Inflammatory macrophage treated with lipopolysaccharide for 1 hour (primary cell): Measurements from ENCODE around the gene CCDC92B.

Experiments used
- DNase-seq, 2 donors: peaks; one replicate each; pipeline ENCODE4 v3.0.0-alpha.2; 2020 to 2022

The CCDC92B gene

DNA sequence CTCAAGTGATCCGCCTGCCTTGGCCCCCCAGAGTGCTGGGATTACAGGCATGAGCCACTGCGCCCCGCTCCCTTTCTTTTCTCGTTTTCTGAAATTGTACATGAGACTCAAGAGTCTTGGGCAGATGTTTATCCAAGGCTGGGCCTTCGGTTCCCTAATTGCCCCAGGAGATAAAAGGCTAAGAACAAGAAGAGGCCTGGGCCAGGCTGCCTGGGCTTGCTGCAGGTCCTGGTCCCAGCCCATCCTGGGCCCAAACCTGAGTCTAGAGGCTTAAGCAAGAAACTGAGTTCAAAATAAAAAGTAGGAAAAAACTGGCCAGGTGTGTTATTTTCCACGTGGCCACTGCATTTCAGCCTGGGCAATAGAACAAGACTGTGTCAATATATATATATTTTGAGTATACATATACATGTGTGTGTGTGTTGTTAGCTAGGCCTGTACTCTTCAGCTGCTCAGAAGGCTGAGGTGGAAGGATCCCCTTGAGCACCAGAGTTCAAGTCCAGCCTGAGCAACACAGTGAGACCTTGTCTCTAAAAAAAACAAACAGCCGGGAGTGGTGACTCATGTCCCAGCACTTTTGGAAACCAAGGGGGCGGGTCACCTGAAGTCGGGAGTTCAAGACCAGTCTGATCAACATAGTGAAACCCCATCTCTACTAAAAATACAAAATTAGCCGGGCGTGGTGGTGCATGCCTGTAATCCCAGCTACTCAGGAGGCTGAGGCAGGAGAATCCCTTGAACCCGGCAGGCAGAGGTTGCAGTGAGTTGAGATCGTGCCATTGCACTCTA lies 31.1 kb downstream of the CCDC92B start:
- DNase-seq: no peak

DNA sequence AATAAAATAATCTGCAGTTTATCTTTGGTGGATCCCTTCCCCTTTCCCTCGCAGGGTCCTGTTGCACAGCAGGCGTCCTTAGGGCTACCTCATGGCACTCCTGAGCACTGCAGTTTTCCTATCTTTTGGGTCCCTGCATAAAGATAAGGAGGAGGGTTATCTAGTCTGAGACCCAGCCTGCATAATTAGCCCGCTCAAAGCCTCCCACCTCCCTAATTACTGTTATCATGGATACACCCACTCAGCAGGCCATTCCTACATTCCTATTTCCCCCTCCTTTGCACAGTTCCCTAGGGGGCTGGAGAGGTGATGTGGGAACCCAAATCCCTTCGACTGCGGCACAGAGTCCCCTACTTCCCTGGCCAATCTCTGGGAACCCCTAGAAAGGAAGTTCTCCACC lies 32.8 kb downstream of the CCDC92B start:
- no peak for DNase-seq

DNA sequence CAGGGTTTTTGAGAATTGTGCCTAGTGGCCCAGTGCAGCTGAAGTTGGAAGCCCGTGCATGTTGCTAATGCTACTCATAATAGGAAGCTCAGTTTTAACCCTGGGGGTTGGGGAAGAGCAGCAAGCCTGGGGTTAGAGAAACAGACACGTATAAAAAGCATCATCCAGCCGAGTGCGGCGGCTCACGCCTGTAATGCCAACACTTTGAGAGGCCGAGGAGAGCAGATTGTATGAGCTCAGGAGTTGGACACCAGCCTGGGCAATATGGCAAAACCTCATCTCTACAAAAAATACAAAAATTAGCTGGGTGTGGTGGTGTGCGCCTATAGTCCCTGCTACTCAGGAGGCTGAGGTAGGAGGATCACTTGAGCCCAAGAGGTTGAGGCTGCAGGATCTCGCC lies 35.6 kb downstream of the CCDC92B start:
- no peak for DNase-seq

DNA sequence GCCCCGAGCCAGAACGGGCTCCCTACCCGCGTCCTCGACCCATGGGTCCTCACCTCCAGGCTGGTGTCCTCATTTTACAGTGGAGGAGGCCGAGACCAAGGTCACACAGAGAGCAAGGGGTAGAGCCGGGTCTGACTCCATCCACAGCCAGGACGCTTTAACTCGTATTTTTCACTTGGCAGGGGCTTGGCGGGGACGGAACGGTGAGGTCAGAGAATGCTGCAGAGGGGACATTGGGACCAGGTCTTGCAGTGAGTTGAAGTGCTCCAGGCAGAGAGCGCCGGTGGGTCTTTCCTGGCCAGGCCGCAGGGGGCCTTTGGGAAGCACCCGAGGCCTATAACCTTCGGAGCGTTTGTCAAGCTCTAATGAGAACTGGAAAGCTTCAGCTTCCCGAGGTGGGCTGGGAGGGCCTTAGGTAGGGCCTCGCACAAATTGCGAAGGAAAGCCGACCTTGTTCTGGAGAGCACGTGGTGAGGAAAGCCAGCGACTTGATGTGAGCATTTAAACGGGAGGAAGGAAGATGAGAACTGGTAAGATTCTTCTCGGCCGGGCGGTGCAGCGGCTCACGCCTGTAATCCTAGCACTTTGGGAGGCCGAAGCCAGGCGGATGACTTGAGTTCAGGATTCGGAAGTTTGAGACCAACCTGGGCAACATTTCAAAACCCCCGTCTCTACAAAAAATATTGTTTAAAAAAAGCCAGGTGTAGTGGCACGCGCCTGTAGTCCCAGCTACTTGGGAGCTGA lies 37.0 kb downstream of the CCDC92B start:
- DNase-seq: no peak

DNA sequence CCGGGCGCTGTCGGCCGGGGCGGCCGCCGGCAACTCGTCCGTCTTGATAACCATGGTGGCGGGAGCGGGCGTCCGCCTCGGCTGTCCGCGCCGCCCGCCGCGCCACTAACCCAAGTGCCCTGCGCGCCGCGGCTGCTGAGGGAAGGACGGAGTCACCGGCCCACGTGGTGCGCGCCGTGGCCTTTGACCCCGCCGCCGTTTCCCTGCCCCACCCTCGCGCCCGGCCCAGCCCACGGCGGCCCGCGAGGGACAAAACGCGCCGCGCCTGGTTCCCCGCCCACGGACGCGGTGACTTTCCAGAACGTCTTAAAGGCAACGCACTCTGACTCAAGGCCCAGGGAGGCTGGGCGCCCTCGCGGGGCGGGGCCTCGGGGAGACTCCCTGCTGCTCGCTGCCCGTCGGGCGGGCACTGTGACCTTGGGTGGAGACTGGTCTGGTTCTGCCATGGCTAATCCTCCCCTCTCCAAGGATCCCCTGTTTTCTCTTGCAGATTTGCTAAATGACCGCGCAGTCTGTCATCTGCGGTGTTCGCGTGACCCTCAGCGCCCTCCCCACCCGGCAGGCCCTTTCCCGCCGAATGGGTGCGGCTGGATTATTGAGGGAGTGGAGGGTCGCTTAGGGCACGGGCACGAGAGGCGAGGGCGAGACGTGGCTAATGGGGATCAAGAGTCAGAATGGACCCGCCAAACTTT lies 37.7 kb downstream of the CCDC92B start, which contains the start of gene CLUH:
Gene CLUH (minus strand): TSS at position 157 of the 692 bp plus-strand sequence. CDS start 103 bp downstream, at position 54.
- DNase-seq: peak; percentile 99

DNA sequence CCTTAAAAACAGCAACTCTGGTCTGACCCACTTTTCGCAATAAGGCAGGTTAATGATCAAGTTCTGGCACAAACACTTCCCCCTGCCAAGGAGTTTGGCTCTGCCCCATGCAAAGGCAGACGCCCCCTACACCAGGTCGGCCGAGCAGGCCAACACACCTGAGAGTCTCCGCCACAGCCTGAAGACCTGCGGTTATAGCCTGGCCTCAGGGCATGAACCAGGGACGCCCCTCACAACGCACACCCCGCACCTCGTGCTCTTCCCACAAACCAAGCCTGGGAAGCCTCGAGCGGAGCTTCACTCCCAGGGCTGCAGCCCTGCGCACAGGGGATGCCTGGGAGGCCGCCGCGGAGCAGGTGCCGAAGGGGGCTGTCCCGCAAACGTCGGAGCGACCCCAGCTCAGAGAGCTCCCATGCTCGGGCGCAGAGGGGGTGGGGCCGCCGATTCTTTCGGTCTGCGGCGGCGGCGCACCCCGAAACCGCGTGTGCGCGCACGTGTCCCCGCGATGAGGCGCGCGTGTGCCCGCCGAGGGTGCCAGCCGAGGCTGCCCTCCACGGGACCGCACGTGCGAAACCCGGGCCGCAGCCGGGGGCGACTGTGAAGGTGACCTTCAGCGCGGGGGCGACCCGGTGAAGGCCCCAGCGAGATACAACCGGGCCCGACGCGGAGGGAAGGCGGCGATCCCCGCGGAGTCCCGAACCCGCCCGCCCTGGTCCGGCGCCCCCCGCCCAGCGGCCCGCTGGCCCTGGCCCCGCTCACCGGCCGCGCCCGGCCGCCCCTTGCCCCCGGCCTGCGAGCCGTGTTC lies 38.4 kb downstream of the CCDC92B start:
- DNase-seq: peak in 1 of 2 donors; percentile 79

DNA sequence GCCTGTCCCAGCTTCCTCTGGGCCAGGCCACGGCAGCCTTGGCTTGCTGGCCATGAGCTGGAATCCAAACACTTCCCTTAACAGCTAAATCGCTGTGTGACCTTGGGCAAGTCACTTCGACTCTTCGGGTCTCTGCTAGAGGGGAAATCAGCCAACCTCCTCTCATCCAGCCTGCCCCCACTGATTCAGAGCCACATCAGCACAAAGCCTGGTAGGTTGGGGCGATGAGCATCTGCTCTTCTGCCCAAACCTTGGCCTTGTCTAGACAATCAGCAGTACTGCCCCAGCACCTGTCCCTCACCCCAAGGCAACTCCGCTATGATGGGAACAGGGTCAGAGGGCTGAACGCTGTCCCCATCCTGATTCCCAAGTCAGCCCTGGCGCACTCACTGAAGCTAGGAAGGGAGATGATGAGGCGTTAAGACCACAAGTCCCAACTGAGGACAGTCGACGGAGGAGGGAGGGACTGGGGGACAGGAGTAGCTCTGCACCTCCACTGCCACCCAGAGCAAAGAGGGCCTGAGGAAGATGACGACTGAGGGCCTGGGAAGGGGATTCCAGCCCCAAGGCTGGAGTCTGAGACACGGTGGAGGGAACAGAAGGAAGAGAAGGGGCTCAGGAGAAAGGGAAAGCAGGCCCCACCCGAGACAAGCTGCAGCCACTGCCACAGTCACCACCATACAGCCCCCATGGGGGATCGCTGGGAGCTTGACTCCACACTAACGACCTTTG lies 39.2 kb downstream of the CCDC92B start:
- peak; percentile 12 to 65 for DNase-seq

DNA sequence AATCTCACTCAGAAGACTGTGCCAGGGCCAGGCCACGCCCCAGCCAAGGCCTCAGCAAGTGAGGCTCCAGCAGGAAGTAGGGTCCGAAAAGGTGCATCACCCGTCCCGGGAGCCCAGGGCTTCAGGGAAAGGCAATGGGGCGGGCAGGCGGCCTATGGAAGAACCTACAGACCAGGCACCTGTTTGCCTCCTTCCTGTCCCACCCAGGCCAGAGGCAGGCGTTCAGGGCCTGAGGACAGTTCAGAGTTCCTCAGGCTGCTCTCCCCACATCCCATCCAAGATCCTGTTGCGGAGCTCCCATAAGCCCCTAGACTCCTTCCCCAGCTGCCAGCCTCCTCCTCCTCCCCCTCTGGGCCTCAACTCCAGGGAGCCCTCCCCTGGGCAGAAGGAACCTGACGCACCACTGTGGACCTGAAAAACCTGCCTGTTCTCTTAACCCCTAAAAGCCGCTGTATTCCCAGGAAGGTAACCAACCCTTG lies 40.2 kb downstream of the CCDC92B start:
- no peak for DNase-seq

DNA sequence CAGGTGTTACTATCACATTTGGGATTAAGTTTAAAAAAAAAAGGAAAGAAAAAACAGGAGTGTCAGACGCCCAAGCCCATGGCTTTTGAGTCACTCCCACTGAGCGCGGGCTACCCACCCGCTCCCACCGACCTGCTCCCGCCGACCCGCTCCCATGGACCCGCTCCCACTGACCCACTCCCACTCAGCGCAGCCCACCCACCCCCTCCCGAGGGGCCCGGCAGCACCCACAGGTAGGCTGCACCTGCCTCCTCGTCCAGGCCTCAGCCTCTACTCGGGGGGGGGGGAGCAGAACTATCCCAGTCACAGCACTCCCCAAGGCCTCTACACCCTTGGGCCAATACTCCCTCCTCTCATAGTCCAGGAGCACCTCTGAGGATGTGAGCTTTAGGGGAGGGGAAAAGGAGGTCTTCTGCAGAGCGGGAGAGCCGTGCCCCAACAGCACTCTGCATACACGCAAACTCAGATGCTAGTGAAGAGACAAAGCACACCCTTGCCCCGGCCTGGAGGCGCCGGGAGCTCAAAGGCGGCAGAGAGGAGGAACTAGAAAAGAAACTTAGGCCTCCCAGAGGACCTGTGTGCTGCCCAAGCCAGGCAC lies 40.8 kb downstream of the CCDC92B start:
- no peak for DNase-seq

DNA sequence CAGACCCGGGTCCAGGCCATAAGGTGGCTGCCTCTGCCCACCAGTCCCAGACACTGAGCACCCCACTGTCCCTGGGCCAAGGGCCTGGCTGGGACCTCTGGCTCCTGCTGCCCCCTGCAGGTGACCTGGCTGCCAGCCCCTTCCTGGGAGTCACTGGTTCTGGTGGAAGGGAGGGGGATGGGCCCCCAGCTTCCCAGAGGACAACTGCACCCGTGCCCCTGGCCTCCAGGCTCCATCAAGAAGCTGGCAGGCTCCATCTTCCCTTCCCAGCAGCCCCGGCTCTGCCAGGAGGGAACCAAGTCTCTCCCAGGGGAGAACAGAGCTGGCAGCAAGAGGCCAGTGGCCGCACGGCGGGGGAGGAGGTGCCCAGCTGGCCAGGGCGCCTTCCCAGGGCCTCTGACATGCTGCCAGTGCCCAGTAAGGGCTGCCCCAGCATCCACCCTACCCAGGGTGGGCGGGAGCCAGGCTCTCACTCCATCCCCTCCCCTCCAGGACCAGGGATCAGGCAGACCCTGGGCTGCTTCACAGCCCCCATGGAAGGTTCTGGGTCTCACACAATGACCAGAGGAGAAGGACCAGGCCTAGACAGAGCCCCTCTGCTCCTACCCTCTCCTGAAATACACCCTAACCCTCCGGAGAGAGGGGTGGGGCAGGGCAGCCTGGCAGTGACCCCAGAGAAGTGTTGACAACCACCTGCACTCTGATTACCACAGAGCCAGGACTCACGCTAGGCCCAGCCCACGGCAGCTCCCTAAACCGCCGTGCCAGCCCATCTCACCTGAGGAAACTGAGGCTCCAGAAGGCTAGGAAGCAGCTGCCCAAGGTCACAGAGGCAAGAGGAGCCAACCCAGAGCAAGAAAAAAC lies 41.5 kb downstream of the CCDC92B start:
- DNase-seq: no peak

DNA sequence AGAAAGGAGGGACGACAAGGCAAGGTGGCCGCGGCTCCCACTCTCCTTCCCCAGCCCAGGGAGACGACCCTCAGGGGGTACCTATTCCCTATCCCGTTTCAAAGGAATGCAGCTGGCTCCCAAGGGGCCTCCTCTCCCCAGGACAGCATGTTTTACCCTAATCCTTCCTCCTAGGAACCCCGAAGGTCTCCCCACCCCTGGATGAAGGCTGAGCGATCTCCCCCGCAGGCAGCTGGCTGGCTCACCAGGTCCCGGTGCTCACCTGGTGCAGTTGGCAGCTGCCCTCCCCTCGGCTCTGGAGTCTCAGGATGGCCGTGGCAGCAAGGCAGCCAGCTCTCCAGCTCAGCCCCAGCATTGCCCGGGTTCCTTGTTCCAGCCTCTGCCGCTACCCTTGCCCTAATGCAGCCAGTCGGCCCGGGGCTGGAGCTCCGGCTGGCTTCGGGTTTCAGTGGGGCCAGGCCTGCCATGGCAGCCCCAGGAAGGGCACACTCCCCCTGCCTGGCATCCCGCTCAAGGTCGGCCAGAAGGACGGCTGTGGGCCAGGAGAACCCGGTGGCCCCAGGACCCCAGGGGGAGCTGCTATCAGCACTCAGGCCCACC lies 42.4 kb downstream of the CCDC92B start:
- DNase-seq: no peak

DNA sequence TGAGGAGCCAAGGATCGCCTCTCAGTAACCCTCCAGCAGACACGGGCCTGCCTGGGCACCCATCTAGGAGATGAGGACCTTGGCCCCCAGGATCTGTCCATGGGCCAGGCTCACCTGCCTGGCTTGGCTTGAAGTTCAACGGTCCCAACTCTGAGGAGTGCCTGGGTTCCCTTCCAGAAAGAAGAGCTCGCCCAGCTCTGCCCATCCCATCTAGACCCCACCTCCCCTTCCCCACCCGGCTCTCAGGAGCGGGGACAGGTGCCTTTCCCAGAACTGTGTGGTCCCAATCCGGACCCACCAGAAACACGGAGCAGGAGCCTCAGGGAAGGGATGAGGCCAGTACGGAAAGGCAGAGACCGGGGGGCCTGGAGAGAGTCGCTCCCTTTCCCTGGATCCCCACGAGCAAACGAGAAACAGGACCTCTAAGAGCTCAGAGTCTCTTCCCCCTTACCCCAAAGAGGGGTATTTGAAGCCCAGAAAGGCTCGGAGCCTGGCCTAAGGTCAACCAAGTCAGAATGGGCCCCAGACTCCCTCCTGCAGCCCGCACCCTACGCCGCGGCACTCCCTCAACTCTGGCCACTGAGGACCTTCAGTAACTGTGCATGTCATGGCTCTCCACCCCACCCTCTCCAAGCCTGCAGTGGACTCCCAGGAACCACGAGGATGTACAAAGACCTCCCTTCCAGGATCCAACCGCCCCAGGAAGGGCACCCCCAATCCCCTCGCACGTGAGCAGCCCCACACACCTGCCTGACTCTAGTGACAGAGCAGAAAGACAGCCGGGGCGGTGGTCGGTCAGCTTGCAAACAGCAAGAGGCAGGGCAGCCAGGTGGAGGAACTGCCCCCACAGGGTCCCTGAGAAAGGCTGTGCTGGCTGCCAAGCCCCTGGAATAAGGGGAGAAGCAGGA lies 43.3 kb downstream of the CCDC92B start:
- no peak for DNase-seq

DNA sequence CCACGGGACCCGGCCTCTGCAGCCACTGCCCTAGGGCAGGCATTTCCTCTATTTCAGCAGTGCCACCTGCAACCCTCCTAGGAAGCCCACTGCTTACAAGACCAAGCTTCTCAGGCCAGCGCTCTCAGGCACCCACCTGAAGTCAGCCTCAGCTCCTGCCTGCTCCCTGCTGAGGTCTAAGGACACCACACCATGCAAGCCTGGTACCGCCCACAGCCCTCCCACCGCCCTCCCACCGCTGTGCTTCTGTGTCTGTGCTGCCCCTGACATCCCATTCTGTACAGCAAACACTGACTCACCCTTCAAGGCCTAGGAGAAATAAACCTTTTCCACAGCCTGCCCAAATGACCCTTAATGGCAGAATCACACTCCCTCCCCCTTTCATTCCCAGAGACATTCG lies 44.2 kb downstream of the CCDC92B start:
- DNase-seq: peak in 1 of 2 donors; percentile 7

DNA sequence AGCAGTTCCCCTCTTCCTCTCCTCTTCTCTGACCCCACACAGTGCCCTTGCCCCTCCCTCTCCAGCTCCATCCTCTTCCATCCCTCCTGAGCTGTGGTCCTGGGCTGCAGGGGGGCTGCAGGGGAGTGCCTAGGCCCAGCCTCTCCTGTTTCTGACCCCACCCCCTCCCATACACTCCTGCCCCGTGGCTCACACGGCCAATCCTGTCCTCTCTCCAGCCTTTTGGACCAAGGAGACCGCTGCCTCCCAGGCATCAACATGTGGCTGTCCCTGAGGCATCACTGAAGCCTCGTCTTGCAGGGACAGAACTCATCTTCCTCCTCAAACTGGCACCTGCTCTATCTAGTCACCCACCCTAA lies 44.6 kb downstream of the CCDC92B start:
- no peak for DNase-seq

DNA sequence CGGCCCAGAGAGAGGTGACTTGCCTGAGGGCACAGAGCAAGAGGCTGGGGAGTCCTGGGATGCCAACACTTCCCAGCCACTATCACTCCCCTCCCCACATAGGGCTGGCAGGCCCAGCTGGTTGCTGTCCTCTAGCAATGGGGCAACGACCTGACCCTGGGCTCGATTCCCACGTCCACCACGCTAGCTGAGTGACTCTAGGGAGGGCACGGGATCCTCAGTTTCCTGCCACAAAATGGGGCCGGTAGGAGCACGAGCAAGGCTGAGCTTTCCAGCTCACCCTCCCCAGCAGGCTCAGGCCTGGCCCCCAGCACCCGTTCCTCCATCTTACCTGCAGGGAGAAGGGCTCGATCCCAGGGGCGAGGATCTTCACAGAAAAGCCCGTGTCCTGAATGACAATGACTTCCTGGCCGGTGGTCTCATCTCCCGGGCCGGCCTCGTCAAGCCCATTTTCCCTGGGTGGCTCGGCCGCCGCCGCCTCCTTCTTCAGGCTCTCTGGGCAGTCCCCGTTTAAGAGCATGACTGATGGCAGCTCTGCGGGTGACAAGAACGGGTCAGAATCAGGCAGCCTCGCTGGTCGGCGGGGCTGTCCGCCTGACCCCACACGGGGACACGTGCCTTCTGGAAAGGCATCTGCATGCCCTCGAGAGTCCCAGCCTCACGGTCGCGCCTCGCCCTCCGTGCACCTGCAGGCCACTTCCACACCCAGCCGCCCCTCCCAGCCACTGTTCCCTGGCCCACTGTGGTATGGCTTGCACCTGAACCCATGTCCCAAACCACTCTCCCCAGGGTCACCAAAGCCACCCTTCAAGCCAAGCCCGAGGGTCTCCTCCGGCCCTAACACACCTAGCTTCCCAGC lies 45.2 kb downstream of the CCDC92B start:
- no peak for DNase-seq

DNA sequence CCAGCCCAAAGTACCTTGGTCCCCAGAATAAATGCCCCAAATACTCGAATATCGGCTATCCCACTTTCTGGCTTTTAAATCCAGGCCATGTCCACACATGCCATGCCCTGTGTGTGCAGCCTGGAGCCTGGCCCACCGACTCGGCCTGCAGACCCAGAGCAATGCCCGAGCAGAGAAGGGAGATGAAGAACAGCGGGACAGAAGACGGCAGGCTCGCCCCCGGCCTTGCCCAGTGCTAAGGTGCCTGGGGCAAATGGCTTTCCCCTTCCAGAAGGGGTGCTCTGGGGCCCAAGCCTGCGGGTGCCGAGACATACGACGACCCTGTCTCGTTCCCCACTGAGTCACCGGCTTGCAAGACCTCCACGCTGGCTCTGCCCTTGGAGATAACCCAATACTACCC lies 45.8 kb downstream of the CCDC92B start:
- no peak for DNase-seq

DNA sequence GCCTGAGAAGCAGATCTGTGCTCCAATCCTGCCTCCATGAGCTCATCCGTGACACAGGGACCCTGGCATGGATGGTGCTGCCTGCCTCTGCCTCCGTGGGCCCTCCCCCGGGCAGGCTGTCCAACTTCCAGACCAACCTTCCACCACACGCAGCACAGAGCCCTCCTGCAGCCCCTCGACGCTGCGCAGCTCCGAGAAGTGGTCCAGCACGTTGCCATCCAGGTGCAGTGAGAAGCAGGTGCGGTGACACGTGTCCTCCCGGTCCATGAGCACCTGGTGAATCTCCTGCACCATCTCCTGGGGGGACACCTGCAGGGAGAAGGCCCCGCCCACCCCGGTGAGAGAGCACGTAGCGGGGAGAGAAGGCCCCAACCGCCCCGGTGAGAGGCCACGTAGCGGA lies 46.3 kb downstream of the CCDC92B start:
- no peak for DNase-seq
